Bone marrow (tissue), 2 donors: ENCODE measurements around the gene PAXIP1.

ENCODE experiments used
- DNase-seq, 2 donors: peaks; one replicate each; lab custom pipeline; 2025; lab: John Stamatoyannopoulos, UW

The PAXIP1 gene

GRCh38 chr7:154996756-154997155, 6.2 kb downstream of the PAXIP1 start:
- DNase-seq: no peak

- DNase-seq: no peak
Observed at GRCh38 chr7:154996101-154996500, 6.8 kb downstream of the PAXIP1 start.

- no peak for DNase-seq
Observed at GRCh38 chr7:154994996-154995395, 7.9 kb downstream of the PAXIP1 start.

GRCh38 chr7:154990964-154991540, 11.9 kb downstream of the PAXIP1 start:
- no peak for DNase-seq

GRCh38 chr7:154987571-154987970, 15.4 kb downstream of the PAXIP1 start:
- no peak for DNase-seq

- no peak for DNase-seq
Observed at GRCh38 chr7:154986200-154986945, 16.6 kb downstream of the PAXIP1 start.

GRCh38 chr7:154985230-154985629, 17.7 kb downstream of the PAXIP1 start:
- DNase-seq: no peak

GRCh38 chr7:154984601-154985188, 18.2 kb downstream of the PAXIP1 start:
- DNase-seq: no peak

GRCh38 chr7:154978017-154978416, 24.9 kb downstream of the PAXIP1 start:
- DNase-seq: no peak

- DNase-seq: no peak
Observed at GRCh38 chr7:154977250-154977649, 25.7 kb downstream of the PAXIP1 start.

- DNase-seq: no peak
Observed at GRCh38 chr7:154976844-154977243, 26.1 kb downstream of the PAXIP1 start.

- no peak for DNase-seq
Observed at GRCh38 chr7:154975984-154976383, 26.9 kb downstream of the PAXIP1 start.

- no peak for DNase-seq
Observed at GRCh38 chr7:154973381-154973780, 29.5 kb downstream of the PAXIP1 start.

- no peak for DNase-seq
Observed at GRCh38 chr7:154968336-154969001, 34.5 kb downstream of the PAXIP1 start.

GRCh38 chr7:154967401-154967955, 35.4 kb downstream of the PAXIP1 start:
- DNase-seq: no peak

- DNase-seq: no peak
Observed at GRCh38 chr7:154965014-154965413, 37.9 kb downstream of the PAXIP1 start.

GRCh38 chr7:154960063-154960790, 42.7 kb downstream of the PAXIP1 start:
- DNase-seq: no peak

- no peak for DNase-seq
Observed at GRCh38 chr7:154956427-154956826, 46.5 kb downstream of the PAXIP1 start.

GRCh38 chr7:154953006-154953684, 49.8 kb downstream of the PAXIP1 start:
- peak; percentile 8 to 36 for DNase-seq

- no peak for DNase-seq
Observed at GRCh38 chr7:154950960-154951359, 52.0 kb downstream of the PAXIP1 start.

GRCh38 chr7:154947604-154948003, 55.3 kb downstream of the PAXIP1 start:
- DNase-seq: no peak
